OCI-LY7 (cell line): ENCODE data around the gene ANXA8L1.

Experiments used
- CTCF ChIP-seq: fragments of 200-600 bp; sonication (generic); conservative IDR thresholded peaks from 2 replicates; pipeline ENCODE4 v1.5.1; 2014; ENCODE audit warnings: mild to moderate bottlenecking, antibody characterized with exemption, low read length, moderate library complexity, mixed read lengths
- EZH2phosphoT487 ChIP-seq: fragments of 200-600 bp; sonication (generic); IDR thresholded peaks from 2 replicates; pipeline ENCODE4 v1.6.1; 2018; ENCODE audit warnings: low read depth, borderline replicate concordance, mild to moderate bottlenecking, mixed run types, antibody characterized with exemption, low read length, moderate library complexity, mixed read lengths

- TF ChIP-seq CTCF (no peak), EZH2phosphoT487 (no peak)
Measured at GRCh38 chr10:46326971-46327370, 48.6 kb upstream of the ANXA8L1 start.
